Liver (tissue), 9 donors: ENCODE measurements around the gene BIRC7. TPM values are rescaled to one million over a fixed set of nuclear protein-coding genes. Genes with fewer than 3 reads are reported as not detected.

ENCODE experiments used
- DNase-seq: peaks from one replicate; pipeline ENCODE4 v3.0.0-alpha.2; 2017; ENCODE audit warnings: low spot score
- H3K27ac ChIP-seq, 2 donors: one replicate each; pipeline ENCODE4 v1.7.0; 2013; ENCODE audit warnings: inconsistent platforms in 2 of 2, low read length in 2 of 2, control low read depth in 1 of 2, low read depth in 1 of 2, mild to moderate bottlenecking in 1 of 2
- H3K27me3 ChIP-seq, 4 donors: one replicate each; pipeline versions ENCODE4 v1.6.1 to v1.7.0; 2013; ENCODE audit warnings: low read length in 3 of 4, inconsistent platforms in 1 of 4, mild to moderate bottlenecking in 1 of 4, moderate library complexity in 1 of 4; ENCODE audit not compliant: control insufficient read depth in 4 of 4, insufficient read depth in 4 of 4
- H3K36me3 ChIP-seq, 4 donors: one replicate each; pipeline versions ENCODE4 v1.6.1 to v1.7.0; 2013; ENCODE audit warnings: low read length in 3 of 4, mild to moderate bottlenecking in 3 of 4, low read depth in 1 of 4, moderate library complexity in 1 of 4; ENCODE audit not compliant: control insufficient read depth in 4 of 4, insufficient read depth in 3 of 4
- H3K4me1 ChIP-seq, 4 donors: one replicate each; pipeline versions ENCODE4 v1.6.1 to v1.7.0; 2013; ENCODE audit warnings: low read length in 3 of 4, mild to moderate bottlenecking in 3 of 4, moderate library complexity in 1 of 4; ENCODE audit not compliant: control insufficient read depth in 4 of 4, insufficient read depth in 4 of 4
- H3K4me3 ChIP-seq, 3 donors: one replicate each; pipeline versions ENCODE4 v1.6.1 to v1.7.0; 2013; ENCODE audit warnings: low read length in 3 of 3, control low read depth in 1 of 3, low read depth in 1 of 3, mild to moderate bottlenecking in 1 of 3
- H3K9ac ChIP-seq, 2 donors: one replicate each; pipeline ENCODE4 v1.7.0; 2013; ENCODE audit warnings: low read length in 2 of 2, mild to moderate bottlenecking in 2 of 2, moderate library complexity in 2 of 2, control low read depth in 1 of 2, low read depth in 1 of 2
- H3K9me3 ChIP-seq, 4 donors: one replicate each; pipeline versions ENCODE4 v1.6.1 to v1.7.0; 2013; ENCODE audit warnings: low read length in 3 of 4; ENCODE audit not compliant: control insufficient read depth in 4 of 4
- ATF3 ChIP-seq: IDR thresholded peaks from 2 replicates; pipeline ENCODE4 v1.6.1; 2016; ENCODE audit warnings: antibody characterized with exemption
- FOXA1 ChIP-seq: IDR thresholded peaks from 2 replicates; pipeline ENCODE4 v1.6.1; 2016; ENCODE audit warnings: antibody characterized with exemption
- FOXA2 ChIP-seq: IDR thresholded peaks from 2 replicates; pipeline ENCODE4 v1.6.1; 2016; ENCODE audit warnings: antibody characterized with exemption
- GABPA ChIP-seq, 2 donors: IDR thresholded peaks in 1 of 2; conservative IDR thresholded peaks in 1 of 2; 2 replicates each; pipeline ENCODE4 v1.6.1; 2016; ENCODE audit warnings: antibody characterized with exemption in 2 of 2, mild to moderate bottlenecking in 1 of 2, moderate library complexity in 1 of 2
- HNF4A ChIP-seq, 2 donors: conservative IDR thresholded peaks; 2 replicates each; pipeline ENCODE4 v1.6.1; 2016; ENCODE audit warnings: antibody characterized with exemption in 2 of 2, mild to moderate bottlenecking in 2 of 2
- HNF4G ChIP-seq: IDR thresholded peaks from 2 replicates; pipeline ENCODE4 v1.6.1; 2016; ENCODE audit warnings: antibody characterized with exemption
- JUND ChIP-seq, 2 donors: IDR thresholded peaks; 2 replicates each; pipeline ENCODE4 v1.6.1; 2016; ENCODE audit warnings: antibody characterized with exemption in 2 of 2
- NR2F2 ChIP-seq: IDR thresholded peaks from 2 replicates; pipeline ENCODE4 v1.6.1; 2016; ENCODE audit warnings: antibody characterized with exemption
- RAD21 ChIP-seq, 2 donors: IDR thresholded peaks; 2 replicates each; pipeline ENCODE4 v1.6.1; 2016; ENCODE audit warnings: antibody characterized with exemption in 2 of 2, mild to moderate bottlenecking in 2 of 2
- RXRA ChIP-seq, 2 donors: IDR thresholded peaks; 2 replicates each; pipeline ENCODE4 v1.6.1; 2017 to 2018; ENCODE audit warnings: antibody characterized with exemption in 2 of 2, mild to moderate bottlenecking in 1 of 2
- TAF1 ChIP-seq: conservative IDR thresholded peaks from 2 replicates; pipeline ENCODE4 v1.6.1; 2016; ENCODE audit warnings: antibody characterized with exemption, mild to moderate bottlenecking
- WGBS: extraction: QIAGEN DNeasy Blood & Tissue Kit; methylation state at CpG from one replicate; pipeline ENCODE4 v1.1.7; 2013; 5-methylcytosine and 5-hydroxymethylcytosine counted together
- polyA plus RNA-seq, 2 donors: library from polyadenylated mRNA; stranded (reverse) in 1 of 2; unstranded in 1 of 2; fragments of 200-250 nt in 1 of 2; fragments of >200 nt in 1 of 2; fragmentation: Nextera tagmentation in 1 of 2; extraction: Ambion mirVana in 1 of 2; gene quantifications; one replicate each; pipeline versions ENCODE4 v1.2.1 to v1.2.3, GENCODE V29; 2013 to 2015
- total RNA-seq, 2 donors: library from RNA; depleted of rRNA; stranded (reverse); fragments of >200 nt; gene quantifications; one replicate each; pipeline ENCODE4 v1.2.3, GENCODE V29; 2014
- TF ChIP-seq, protein P1 (sequence below): fragments of 150-350 bp; IDR thresholded peaks from 2 replicates; pipeline ENCODE4 v1.5.1; 2017; ENCODE audit warnings: improper control_type of control experiment, low read depth, low read length; ENCODE audit not compliant: missing input control
- TF ChIP-seq, protein P2 (sequence below): IDR thresholded peaks from 2 replicates; pipeline ENCODE4 v1.6.1; 2016; ENCODE audit warnings: antibody characterized with exemption
- TF ChIP-seq, protein P3 (sequence below): IDR thresholded peaks from 2 replicates; pipeline ENCODE4 v1.6.1; 2016; ENCODE audit warnings: antibody characterized with exemption, mild to moderate bottlenecking
- TF ChIP-seq, protein P4 (sequence below): IDR thresholded peaks from 2 replicates; pipeline ENCODE4 v1.6.1; 2016; ENCODE audit warnings: antibody characterized with exemption
- donor health status: healthy.
- donor health status: healthy.
- donor health status: healthy.
- donor health status: healthy.
- donor health status: healthy.

The BIRC7 gene
- total and polyA plus RNA-seq, 4 donors = 0.23 TPM; not detected in 3

- H3K4me1 ChIP-seq = peaks cover 0 to under 1% (median 0%) of the 10 kb centered on the region in 4 donors
- H3K27ac ChIP-seq = no peak overlapping the region
- WGBS = 95% methylated on average over 15 of the region's 15 CpGs
- peaks cover 8 to 75% (median 17%) of the 10 kb centered on the region in 4 donors for H3K36me3 ChIP-seq
- TF ChIP-seq JUND (IDR thresholded peaks at IDR 0.05) = no peak
- TF ChIP-seq, protein P1, sequence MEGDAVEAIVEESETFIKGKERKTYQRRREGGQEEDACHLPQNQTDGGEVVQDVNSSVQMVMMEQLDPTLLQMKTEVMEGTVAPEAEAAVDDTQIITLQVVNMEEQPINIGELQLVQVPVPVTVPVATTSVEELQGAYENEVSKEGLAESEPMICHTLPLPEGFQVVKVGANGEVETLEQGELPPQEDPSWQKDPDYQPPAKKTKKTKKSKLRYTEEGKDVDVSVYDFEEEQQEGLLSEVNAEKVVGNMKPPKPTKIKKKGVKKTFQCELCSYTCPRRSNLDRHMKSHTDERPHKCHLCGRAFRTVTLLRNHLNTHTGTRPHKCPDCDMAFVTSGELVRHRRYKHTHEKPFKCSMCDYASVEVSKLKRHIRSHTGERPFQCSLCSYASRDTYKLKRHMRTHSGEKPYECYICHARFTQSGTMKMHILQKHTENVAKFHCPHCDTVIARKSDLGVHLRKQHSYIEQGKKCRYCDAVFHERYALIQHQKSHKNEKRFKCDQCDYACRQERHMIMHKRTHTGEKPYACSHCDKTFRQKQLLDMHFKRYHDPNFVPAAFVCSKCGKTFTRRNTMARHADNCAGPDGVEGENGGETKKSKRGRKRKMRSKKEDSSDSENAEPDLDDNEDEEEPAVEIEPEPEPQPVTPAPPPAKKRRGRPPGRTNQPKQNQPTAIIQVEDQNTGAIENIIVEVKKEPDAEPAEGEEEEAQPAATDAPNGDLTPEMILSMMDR = no peak
- TF ChIP-seq HNF4G = no peak
- no peak for TF ChIP-seq ATF3
- TF ChIP-seq HNF4A (conservative IDR thresholded peaks at IDR 0.05) = no peak
- no peak for TF ChIP-seq RXRA (IDR thresholded peaks at IDR 0.05)
- TF ChIP-seq GABPA (IDR thresholded peaks at IDR 0.05 in 1 of 2, conservative IDR thresholded peaks at IDR 0.05 in 1 of 2) = no peak
- TF ChIP-seq, protein P2, sequence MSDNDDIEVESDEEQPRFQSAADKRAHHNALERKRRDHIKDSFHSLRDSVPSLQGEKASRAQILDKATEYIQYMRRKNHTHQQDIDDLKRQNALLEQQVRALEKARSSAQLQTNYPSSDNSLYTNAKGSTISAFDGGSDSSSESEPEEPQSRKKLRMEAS = no peak
- no peak for TF ChIP-seq FOXA2
- TF ChIP-seq NR2F2 = no peak
- TF ChIP-seq TAF1 = no peak
- TF ChIP-seq, protein P3, sequence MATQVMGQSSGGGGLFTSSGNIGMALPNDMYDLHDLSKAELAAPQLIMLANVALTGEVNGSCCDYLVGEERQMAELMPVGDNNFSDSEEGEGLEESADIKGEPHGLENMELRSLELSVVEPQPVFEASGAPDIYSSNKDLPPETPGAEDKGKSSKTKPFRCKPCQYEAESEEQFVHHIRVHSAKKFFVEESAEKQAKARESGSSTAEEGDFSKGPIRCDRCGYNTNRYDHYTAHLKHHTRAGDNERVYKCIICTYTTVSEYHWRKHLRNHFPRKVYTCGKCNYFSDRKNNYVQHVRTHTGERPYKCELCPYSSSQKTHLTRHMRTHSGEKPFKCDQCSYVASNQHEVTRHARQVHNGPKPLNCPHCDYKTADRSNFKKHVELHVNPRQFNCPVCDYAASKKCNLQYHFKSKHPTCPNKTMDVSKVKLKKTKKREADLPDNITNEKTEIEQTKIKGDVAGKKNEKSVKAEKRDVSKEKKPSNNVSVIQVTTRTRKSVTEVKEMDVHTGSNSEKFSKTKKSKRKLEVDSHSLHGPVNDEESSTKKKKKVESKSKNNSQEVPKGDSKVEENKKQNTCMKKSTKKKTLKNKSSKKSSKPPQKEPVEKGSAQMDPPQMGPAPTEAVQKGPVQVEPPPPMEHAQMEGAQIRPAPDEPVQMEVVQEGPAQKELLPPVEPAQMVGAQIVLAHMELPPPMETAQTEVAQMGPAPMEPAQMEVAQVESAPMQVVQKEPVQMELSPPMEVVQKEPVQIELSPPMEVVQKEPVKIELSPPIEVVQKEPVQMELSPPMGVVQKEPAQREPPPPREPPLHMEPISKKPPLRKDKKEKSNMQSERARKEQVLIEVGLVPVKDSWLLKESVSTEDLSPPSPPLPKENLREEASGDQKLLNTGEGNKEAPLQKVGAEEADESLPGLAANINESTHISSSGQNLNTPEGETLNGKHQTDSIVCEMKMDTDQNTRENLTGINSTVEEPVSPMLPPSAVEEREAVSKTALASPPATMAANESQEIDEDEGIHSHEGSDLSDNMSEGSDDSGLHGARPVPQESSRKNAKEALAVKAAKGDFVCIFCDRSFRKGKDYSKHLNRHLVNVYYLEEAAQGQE = no peak
- TF ChIP-seq FOXA1 = no peak
- H3K4me3 ChIP-seq = no peak overlapping the region
- DNase-seq = no peak
- H3K9me3 ChIP-seq = no peaks in the 10 kb centered on the region
- H3K27me3 ChIP-seq = no peaks in the 10 kb centered on the region
- no peak overlapping the region for H3K9ac ChIP-seq
These were observed 44.2 kb downstream of the BIRC7 start for GRCh38 chr20:63279931-63280330.

DNA sequence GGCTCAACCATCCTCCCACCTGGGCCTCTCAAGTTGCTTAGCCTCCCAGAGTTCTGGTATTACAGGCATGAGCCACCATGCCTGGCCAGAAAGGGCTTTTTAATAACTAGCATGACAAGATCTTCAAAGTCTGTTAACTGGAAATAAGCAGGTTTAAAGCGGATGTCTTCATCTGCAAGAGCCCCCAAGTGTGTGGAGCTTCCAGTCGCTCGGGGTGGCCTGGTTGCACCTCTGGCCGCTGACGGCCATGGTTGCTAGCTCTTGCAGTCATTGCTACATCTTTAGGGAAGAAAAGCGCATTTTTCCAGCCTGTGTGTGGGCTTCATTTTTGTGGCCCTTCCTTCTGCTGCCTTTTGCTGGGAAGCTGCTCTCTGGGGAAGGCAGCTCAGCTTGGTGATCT is 44.7 kb downstream of the BIRC7 start:
- DNase-seq = no peak
- Histone ChIP-seq H3K4me3 (no peak overlapping the region), H3K36me3 (peaks cover 8 to 78% (median 17%) of the 10 kb centered on the region in 4 donors), H3K9me3 (no peaks in the 10 kb centered on the region), H3K9ac (no peak overlapping the region), H3K27me3 (no peaks in the 10 kb centered on the region), H3K4me1 (no peaks in the 10 kb centered on the region), H3K27ac (no peak overlapping the region)
- TF ChIP-seq RXRA (IDR thresholded peaks at IDR 0.05) (no peak), HNF4A (conservative IDR thresholded peaks at IDR 0.05) (no peak), ATF3 (no peak), FOXA2 (no peak), RAD21 (IDR thresholded peaks at IDR 0.05) (no peak), NR2F2 (no peak), JUND (IDR thresholded peaks at IDR 0.05) (no peak)
- TF ChIP-seq, protein P4, sequence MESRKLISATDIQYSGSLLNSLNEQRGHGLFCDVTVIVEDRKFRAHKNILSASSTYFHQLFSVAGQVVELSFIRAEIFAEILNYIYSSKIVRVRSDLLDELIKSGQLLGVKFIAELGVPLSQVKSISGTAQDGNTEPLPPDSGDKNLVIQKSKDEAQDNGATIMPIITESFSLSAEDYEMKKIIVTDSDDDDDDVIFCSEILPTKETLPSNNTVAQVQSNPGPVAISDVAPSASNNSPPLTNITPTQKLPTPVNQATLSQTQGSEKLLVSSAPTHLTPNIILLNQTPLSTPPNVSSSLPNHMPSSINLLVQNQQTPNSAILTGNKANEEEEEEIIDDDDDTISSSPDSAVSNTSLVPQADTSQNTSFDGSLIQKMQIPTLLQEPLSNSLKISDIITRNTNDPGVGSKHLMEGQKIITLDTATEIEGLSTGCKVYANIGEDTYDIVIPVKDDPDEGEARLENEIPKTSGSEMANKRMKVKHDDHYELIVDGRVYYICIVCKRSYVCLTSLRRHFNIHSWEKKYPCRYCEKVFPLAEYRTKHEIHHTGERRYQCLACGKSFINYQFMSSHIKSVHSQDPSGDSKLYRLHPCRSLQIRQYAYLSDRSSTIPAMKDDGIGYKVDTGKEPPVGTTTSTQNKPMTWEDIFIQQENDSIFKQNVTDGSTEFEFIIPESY = no peak
- 97% methylated on average over 6 of the region's 6 CpGs for WGBS
